Measurements from ENCODE around the gene CD33. TPM values are rescaled to one million over a fixed set of nuclear protein-coding genes. Genes with fewer than 3 reads are reported as not detected.

Gene CD33
- total and polyA plus RNA-seq, 9 of the 15 experiments (the other 6 are each of a cell fraction or from before 2014, with no cell fraction given) = 36.1 to 88.6 (median 49.6) TPM

GRCh38 chr19:51247972-51248590, 23.2 kb downstream of the CD33 start:
- H3K27me3 ChIP-seq (ENCODE audit: control insufficient read depth in 2 of 2, insufficient read depth in 2 of 2, low read length in 2 of 2) = no peaks in the 10 kb centered on the region
- H4K20me1 ChIP-seq (replicated peaks; ENCODE audit: control insufficient read depth, insufficient read depth, low read length) = no peaks in the 10 kb centered on the region
- no peak overlapping the region for H2AFZ ChIP-seq (ENCODE audit: low read depth, low read length)
- ATAC-seq = no peak
- no peaks in the 10 kb centered on the region for H3K79me2 ChIP-seq (ENCODE audit: control insufficient read depth, insufficient read depth, low read length)
- no peak overlapping the region for H3K9ac ChIP-seq (ENCODE audit: insufficient read depth in 1 of 2, low read depth in 2 of 2, low read length in 2 of 2)
- no peak overlapping the region for H3K4me3 ChIP-seq
- FAIRE-seq = no peak
- H3K9me3 ChIP-seq (replicated peaks; ENCODE audit: control insufficient read depth, insufficient read depth, low read depth, low read length) = no peaks in the 10 kb centered on the region
- WGBS (ENCODE audit: insufficient coverage, low coverage, missing lambda C conversion rate) = 53% methylated on average over 6 of the region's 7 CpGs
- no peak overlapping the region for H3K27ac ChIP-seq (ENCODE audit: extremely low read depth, low read depth, low read length)
- intact Hi-C loops (cut with micrococcal nuclease) = no loop called here
- CTCF ChIA-PET (ENCODE audit: low intra/inter-chr PET ratio) = no interaction called here
- in situ Hi-C loops (cut with MboI) = no loop called here
- POLR2A ChIA-PET = interaction anchor here (0.7 to 1.0 kb wide), 3 partner anchors 10 to 221 kb away, joined by 3 read pairs; no protein-coding TSS in a partner anchor
- BruUV-seq (replicated peaks) = no TSS peak
- H3K9me1 ChIP-seq (ENCODE audit: control insufficient read depth, insufficient read depth, low read length) = no peaks in the 10 kb centered on the region
- H3K36me3 ChIP-seq (ENCODE audit: control insufficient read depth, insufficient read depth, low read length) = no peaks in the 10 kb centered on the region; the same call in 2 of the 3 replicates
- H3K4me2 ChIP-seq (ENCODE audit: insufficient read depth, low read length) = no peak overlapping the region
- TF ChIP-seq HEY1 (CRISPR knock-in tag; IDR thresholded peaks at IDR 0.05; ENCODE audit: borderline replicate concordance) (no peak), YY1 (IDR thresholded peaks at IDR 0.05; ENCODE audit: borderline replicate concordance in 1 of 3, control insufficient read depth in 1 of 3, extremely low read depth in 1 of 3, insufficient read depth in 3 of 3, insufficient read length in 1 of 3, insufficient replicate concordance in 2 of 3, low read depth in 1 of 3, low read length in 2 of 3) (peak in 1 of 3 experiments; percentile 49)
- peaks cover 0 to 12% of the 10 kb centered on the region in 2 experiments; a peak in 3 of 5 replicates for H3K4me1 ChIP-seq (replicated peaks in 1 of 2; ENCODE audit: control insufficient read depth in 2 of 2, insufficient read depth in 2 of 2, low read length in 2 of 2)
- DNase-seq (ENCODE audit: extremely low read depth in 1 of 4, low spot score in 3 of 4) = no peak

- WGBS (ENCODE audit: insufficient coverage, low coverage, missing lambda C conversion rate) = 83% methylated on average over 22 of the region's 23 CpGs
These were observed 26.0 kb downstream of the CD33 start, which contains the start of gene SIGLECL1 for GRCh38 chr19:51250786-51251467. TSS of gene SIGLECL1 (plus strand) at chr19:51251080. CDS start at chr19:51264073, 12,993 bp downstream.

More at GRCh38 chr19:51250786-51251467, 26.0 kb downstream of the CD33 start, which contains the start of gene SIGLECL1:
- H3K27me3 ChIP-seq (ENCODE audit: control insufficient read depth in 2 of 2, insufficient read depth in 2 of 2, low read length in 2 of 2) = no peaks in the 10 kb centered on the region
- no peaks in the 10 kb centered on the region for H3K9me1 ChIP-seq (ENCODE audit: control insufficient read depth, insufficient read depth, low read length)
- no peaks in the 10 kb centered on the region for H4K20me1 ChIP-seq (replicated peaks; ENCODE audit: control insufficient read depth, insufficient read depth, low read length)
- FAIRE-seq = no peak
- H3K36me3 ChIP-seq (ENCODE audit: control insufficient read depth, insufficient read depth, low read length) = no peaks in the 10 kb centered on the region
- no peaks in the 10 kb centered on the region for H3K9me3 ChIP-seq (replicated peaks; ENCODE audit: control insufficient read depth, insufficient read depth, low read depth, low read length)
- H3K9ac ChIP-seq (ENCODE audit: insufficient read depth in 1 of 2, low read depth in 2 of 2, low read length in 2 of 2) = no peak within 1 kb of the TSS
- no peak within 1 kb of the TSS for H2AFZ ChIP-seq (ENCODE audit: low read depth, low read length)
- H3K4me2 ChIP-seq (ENCODE audit: insufficient read depth, low read length) = no peak within 1 kb of the TSS
- TF ChIP-seq ZNF583 (CRISPR knock-in tag; IDR thresholded peaks at IDR 0.05) = no peak
- peak; percentile 88 for TF ChIP-seq ZBTB33 (CRISPR knock-in tag; IDR thresholded peaks at IDR 0.05)
- in situ Hi-C loops (cut with MboI) (no loop called here), intact Hi-C loops (cut with micrococcal nuclease) (no loop called here)
- CTCF ChIA-PET (ENCODE audit: low intra/inter-chr PET ratio) = no interaction called here
- no peak for ATAC-seq
- H3K4me3 ChIP-seq = no peak within 1 kb of the TSS
- peak in 1 of 4 experiments; percentile 22 for DNase-seq (ENCODE audit: extremely low read depth in 1 of 4, low spot score in 3 of 4)
- no peak within 1 kb of the TSS for H3K27ac ChIP-seq (ENCODE audit: extremely low read depth, low read depth, low read length)
- H3K4me1 ChIP-seq (replicated peaks in 1 of 2; ENCODE audit: control insufficient read depth in 2 of 2, insufficient read depth in 2 of 2, low read length in 2 of 2) = peaks cover 0 to 7% of the 10 kb centered on the region in 2 experiments; a peak in 3 of 5 replicates
- POLR2A ChIA-PET = no interaction called here
- no TSS peak for BruUV-seq (replicated peaks)
- H3K79me2 ChIP-seq (ENCODE audit: control insufficient read depth, insufficient read depth, low read length) = no peaks in the 10 kb centered on the region
